Muscle layer of colon (tissue), 2 donors: ENCODE measurements around the gene NOC4L.
"Not testable (repeated sequence)": the region's sequence is repeated elsewhere in the genome, so short reads cannot be mapped to it uniquely, and the experiment has no call there.

ENCODE experiments used
- H3K27ac ChIP-seq: one replicate; pipeline ENCODE4 v1.7.0; 2013; ENCODE audit warnings: low read depth, mild to moderate bottlenecking, low read length, moderate library complexity
- H3K27me3 ChIP-seq, 2 donors: one replicate each; pipeline ENCODE4 v1.7.0; 2013; ENCODE audit warnings: low read length in 2 of 2, mild to moderate bottlenecking in 2 of 2; ENCODE audit not compliant: insufficient read depth in 2 of 2, control insufficient read depth in 1 of 2
- H3K36me3 ChIP-seq: one replicate; pipeline ENCODE4 v1.7.0; 2013; ENCODE audit warnings: mild to moderate bottlenecking, low read length; ENCODE audit not compliant: insufficient read depth
- H3K4me1 ChIP-seq: one replicate; pipeline ENCODE4 v1.7.0; 2013; ENCODE audit warnings: mild to moderate bottlenecking, low read length; ENCODE audit not compliant: insufficient read depth
- H3K4me3 ChIP-seq, 2 donors: one replicate each; pipeline ENCODE4 v1.7.0; 2013; ENCODE audit warnings: low read length in 2 of 2, low read depth in 1 of 2, mild to moderate bottlenecking in 1 of 2, moderate library complexity in 1 of 2
- H3K9ac ChIP-seq: one replicate; pipeline ENCODE4 v1.7.0; 2013; ENCODE audit warnings: low read length
- H3K9me3 ChIP-seq: one replicate; pipeline ENCODE4 v1.7.0; 2013; ENCODE audit warnings: mild to moderate bottlenecking, low read length
- donor health status: abdominal sarcoma.
- donor health status: Adenocarcinoma of cecum.

Gene NOC4L

GRCh38 chr12:132191715-132192553 is 47.7 kb downstream of the NOC4L start:
- H3K4me3 ChIP-seq, result no peak overlapping the region
- H3K4me1 ChIP-seq, result peaks cover 9% of the 10 kb centered on the region
- H3K9ac ChIP-seq, result no peak overlapping the region
- no peaks in the 10 kb centered on the region for H3K27me3 ChIP-seq
- no peaks in the 10 kb centered on the region for H3K36me3 ChIP-seq
- no peak overlapping the region for H3K27ac ChIP-seq
- peaks cover 4% of the 10 kb centered on the region for H3K9me3 ChIP-seq

- no peaks in the 10 kb centered on the region for H3K27me3 ChIP-seq
- no peak overlapping the region for H3K27ac ChIP-seq
- H3K9ac ChIP-seq, result no peak overlapping the region
- H3K9me3 ChIP-seq, result peaks cover 4% of the 10 kb centered on the region
- peaks cover 9% of the 10 kb centered on the region for H3K4me1 ChIP-seq
- no peak overlapping the region for H3K4me3 ChIP-seq
- H3K36me3 ChIP-seq, result no peaks in the 10 kb centered on the region
Observed at GRCh38 chr12:132194056-132194455, 49.8 kb downstream of the NOC4L start.

GRCh38 chr12:132194556-132194955 is 50.3 kb downstream of the NOC4L start:
- H3K36me3 ChIP-seq, result no peaks in the 10 kb centered on the region
- no peak overlapping the region for H3K27ac ChIP-seq
- H3K4me3 ChIP-seq, result no peak overlapping the region
- H3K9me3 ChIP-seq, result peaks cover 4% of the 10 kb centered on the region
- H3K27me3 ChIP-seq, result no peaks in the 10 kb centered on the region
- peaks cover 9% of the 10 kb centered on the region for H3K4me1 ChIP-seq
- H3K9ac ChIP-seq, result no peak overlapping the region

- not testable (repeated sequence) for H3K36me3 ChIP-seq, H3K27me3 ChIP-seq, H3K27ac ChIP-seq, H3K4me3 ChIP-seq, H3K4me1 ChIP-seq, H3K9ac ChIP-seq, H3K9me3 ChIP-seq
Observed at GRCh38 chr12:132195242-132195641, 51.0 kb downstream of the NOC4L start.

- no peaks in the 10 kb centered on the region for H3K36me3 ChIP-seq
- H3K4me1 ChIP-seq, result no peaks in the 10 kb centered on the region
- no peak overlapping the region for H3K4me3 ChIP-seq
- no peak overlapping the region for H3K27ac ChIP-seq
- no peaks in the 10 kb centered on the region for H3K27me3 ChIP-seq
- peaks cover 4% of the 10 kb centered on the region for H3K9me3 ChIP-seq
- H3K9ac ChIP-seq, result no peak overlapping the region
Observed at GRCh38 chr12:132196038-132196872, 52.0 kb downstream of the NOC4L start.

GRCh38 chr12:132196873-132197390 is 52.7 kb downstream of the NOC4L start:
- Histone ChIP-seq H3K27ac (no peak overlapping the region), H3K4me3 (no peak overlapping the region), H3K4me1 (no peaks in the 10 kb centered on the region), H3K36me3 (no peaks in the 10 kb centered on the region), H3K27me3 (no peaks in the 10 kb centered on the region), H3K9me3 (peaks cover 4% of the 10 kb centered on the region), H3K9ac (no peak overlapping the region)

- Histone ChIP-seq H3K27me3 (no peaks in the 10 kb centered on the region), H3K9me3 (peaks cover 4% of the 10 kb centered on the region), H3K27ac (no peak overlapping the region), H3K36me3 (no peaks in the 10 kb centered on the region), H3K4me3 (no peak overlapping the region), H3K9ac (no peak overlapping the region), H3K4me1 (no peaks in the 10 kb centered on the region)
Observed at GRCh38 chr12:132197581-132198354, 53.5 kb downstream of the NOC4L start.

GRCh38 chr12:132199101-132199500 is 54.8 kb downstream of the NOC4L start:
- Histone ChIP-seq H3K4me1 (no peaks in the 10 kb centered on the region), H3K4me3 (no peak overlapping the region), H3K27me3 (peaks cover 0 to 12% of the 10 kb centered on the region in 2 donors), H3K27ac (no peak overlapping the region), H3K9ac (no peak overlapping the region), H3K36me3 (no peaks in the 10 kb centered on the region), H3K9me3 (peaks cover 3% of the 10 kb centered on the region)

GRCh38 chr12:132199526-132200319 is 55.5 kb downstream of the NOC4L start:
- H3K27me3 ChIP-seq, result peaks cover 3 to 19% of the 10 kb centered on the region in 2 donors

GRCh38 chr12:132200800-132201199 is 56.5 kb downstream of the NOC4L start:
- H3K4me1 ChIP-seq, result no peaks in the 10 kb centered on the region
- no peak overlapping the region for H3K4me3 ChIP-seq
- H3K9ac ChIP-seq, result no peak overlapping the region
- H3K27me3 ChIP-seq, result peaks cover 13 to 29% of the 10 kb centered on the region in 2 donors
- H3K27ac ChIP-seq, result no peak overlapping the region
- H3K9me3 ChIP-seq, result no peaks in the 10 kb centered on the region
- no peaks in the 10 kb centered on the region for H3K36me3 ChIP-seq

More at GRCh38 chr12:132199526-132200319, 55.5 kb downstream of the NOC4L start:
- Histone ChIP-seq H3K36me3 (no peaks in the 10 kb centered on the region), H3K4me1 (no peaks in the 10 kb centered on the region), H3K27ac (no peak overlapping the region), H3K9ac (no peak overlapping the region), H3K9me3 (no peaks in the 10 kb centered on the region), H3K4me3 (no peak overlapping the region)
